Activated CD4-positive, alpha-beta T cell treated with anti-CD3 and anti-CD28 coated beads, Interleukin-2, amount 10 ng/mL, durations not matched to agents 24 days and 14 days (primary cell): Measurements from ENCODE around the gene SHROOM2. TPM values are rescaled to one million over a fixed set of nuclear protein-coding genes. Genes with fewer than 3 reads are reported as not detected.

Experiments used
- DNase-seq: peaks from one replicate; pipeline ENCODE4 v3.0.0; 2022
- H3K27ac Mint-ChIP-seq: one replicate; pipeline ENCODE4 v1.8.0; 2022; ENCODE audit warnings: mild to moderate bottlenecking, mixed read lengths
- H3K27me3 Mint-ChIP-seq: one replicate; pipeline ENCODE4 v1.8.0; 2022; ENCODE audit warnings: mixed read lengths
- H3K36me3 Mint-ChIP-seq: one replicate; pipeline ENCODE4 v1.8.0; 2022; ENCODE audit warnings: low read depth, mild to moderate bottlenecking, mixed read lengths
- H3K4me1 Mint-ChIP-seq: one replicate; pipeline ENCODE4 v1.8.0; 2021; ENCODE audit warnings: mixed read lengths
- H3K4me3 Mint-ChIP-seq: one replicate; pipeline ENCODE4 v1.8.0; 2022; ENCODE audit warnings: mild to moderate bottlenecking, moderate library complexity, mixed read lengths
- H3K9me3 Mint-ChIP-seq: one replicate; pipeline ENCODE4 v1.8.0; 2021; ENCODE audit warnings: mixed read lengths
- intact Hi-C: fragments of 100-400 bp; cut with micrococcal nuclease; formaldehyde crosslinking; loops from one replicate; pipeline ENCODE4 v1.15.1; 2023
- total RNA-seq: library from RNA; stranded (reverse); gene quantifications from 2 replicates; pipeline ENCODE4 v1.2.3, GENCODE V29; 2022

The SHROOM2 gene
- total RNA-seq, 1 donor from 2014 or later = not detected

GRCh38 chrX:9873360-9873759, 87.1 kb downstream of the SHROOM2 start:
- H3K27me3 Mint-ChIP-seq = peaks cover 15% of the 10 kb centered on the region
- no peak overlapping the region for H3K27ac Mint-ChIP-seq
- intact Hi-C loops = no loop called here

GRCh38 chrX:9873952-9874351, 87.7 kb downstream of the SHROOM2 start:
- Mint-ChIP-seq H3K27ac (no peak overlapping the region), H3K36me3 (no peaks in the 10 kb centered on the region), H3K27me3 (peaks cover 15% of the 10 kb centered on the region), H3K4me3 (no peak overlapping the region), H3K4me1 (no peaks in the 10 kb centered on the region), H3K9me3 (no peaks in the 10 kb centered on the region)
- DNase-seq = peak; percentile 74
- intact Hi-C loops = loop anchor here (2.0 kb wide), 1 partner anchor 245 kb away; no protein-coding TSS in a partner anchor

More at GRCh38 chrX:9873360-9873759, 87.1 kb downstream of the SHROOM2 start:
- Mint-ChIP-seq H3K36me3 (no peaks in the 10 kb centered on the region), H3K4me1 (no peaks in the 10 kb centered on the region), H3K9me3 (no peaks in the 10 kb centered on the region), H3K4me3 (no peak overlapping the region)
- no peak for DNase-seq

GRCh38 chrX:9874483-9874882, 88.3 kb downstream of the SHROOM2 start:
- no peaks in the 10 kb centered on the region for H3K36me3 Mint-ChIP-seq
- DNase-seq = no peak
- no peaks in the 10 kb centered on the region for H3K9me3 Mint-ChIP-seq
- peaks cover 12% of the 10 kb centered on the region for H3K27me3 Mint-ChIP-seq
- H3K27ac Mint-ChIP-seq = no peak overlapping the region
- no peak overlapping the region for H3K4me3 Mint-ChIP-seq
- no peaks in the 10 kb centered on the region for H3K4me1 Mint-ChIP-seq
- intact Hi-C loops = loop anchor here (2.0 kb wide), 1 partner anchor 244 kb away; no protein-coding TSS in a partner anchor

GRCh38 chrX:9875801-9876200, 89.6 kb downstream of the SHROOM2 start:
- intact Hi-C loops = loop anchor here (2.0 kb wide), 1 partner anchor 243 kb away; no protein-coding TSS in a partner anchor
- Mint-ChIP-seq H3K36me3 (no peaks in the 10 kb centered on the region), H3K27ac (no peak overlapping the region), H3K4me3 (no peak overlapping the region), H3K9me3 (no peaks in the 10 kb centered on the region), H3K27me3 (peaks cover 12% of the 10 kb centered on the region), H3K4me1 (no peaks in the 10 kb centered on the region)
- DNase-seq = no peak

- no peaks in the 10 kb centered on the region for H3K9me3 Mint-ChIP-seq
- no peak overlapping the region for H3K4me3 Mint-ChIP-seq
- H3K4me1 Mint-ChIP-seq = no peaks in the 10 kb centered on the region
- no peak overlapping the region for H3K27ac Mint-ChIP-seq
- H3K27me3 Mint-ChIP-seq = peaks cover 12% of the 10 kb centered on the region
- intact Hi-C loops = no loop called here
- no peak for DNase-seq
- no peaks in the 10 kb centered on the region for H3K36me3 Mint-ChIP-seq
Observed at GRCh38 chrX:9876201-9876600, 90.0 kb downstream of the SHROOM2 start.

- Mint-ChIP-seq H3K27ac (no peak overlapping the region), H3K27me3 (peaks cover 17% of the 10 kb centered on the region), H3K4me1 (no peaks in the 10 kb centered on the region), H3K36me3 (no peaks in the 10 kb centered on the region), H3K9me3 (no peaks in the 10 kb centered on the region), H3K4me3 (no peak overlapping the region)
- DNase-seq = no peak
- intact Hi-C loops = no loop called here
Observed at GRCh38 chrX:9878146-9878820, 92.1 kb downstream of the SHROOM2 start.

- H3K4me3 Mint-ChIP-seq = no peak overlapping the region
- H3K27ac Mint-ChIP-seq = no peak overlapping the region
- no peak for DNase-seq
- no peaks in the 10 kb centered on the region for H3K4me1 Mint-ChIP-seq
- no peaks in the 10 kb centered on the region for H3K9me3 Mint-ChIP-seq
- H3K27me3 Mint-ChIP-seq = peaks cover 18% of the 10 kb centered on the region
- intact Hi-C loops = no loop called here
- H3K36me3 Mint-ChIP-seq = no peaks in the 10 kb centered on the region
Observed at GRCh38 chrX:9880237-9880636, 94.0 kb downstream of the SHROOM2 start.

- intact Hi-C loops = no loop called here
- Mint-ChIP-seq H3K27me3 (peaks cover 14% of the 10 kb centered on the region), H3K9me3 (no peaks in the 10 kb centered on the region), H3K4me1 (no peaks in the 10 kb centered on the region), H3K27ac (no peak overlapping the region), H3K4me3 (no peak overlapping the region), H3K36me3 (no peaks in the 10 kb centered on the region)
- no peak for DNase-seq
Observed at GRCh38 chrX:9880870-9881269, 94.6 kb downstream of the SHROOM2 start.

- DNase-seq = no peak
- Mint-ChIP-seq H3K9me3 (no peaks in the 10 kb centered on the region), H3K4me3 (no peak overlapping the region), H3K36me3 (no peaks in the 10 kb centered on the region), H3K27ac (no peak overlapping the region), H3K27me3 (peaks cover 12% of the 10 kb centered on the region), H3K4me1 (no peaks in the 10 kb centered on the region)
- intact Hi-C loops = no loop called here
Observed at GRCh38 chrX:9882669-9883446, 96.6 kb downstream of the SHROOM2 start.

GRCh38 chrX:9884031-9884779, 98.0 kb downstream of the SHROOM2 start:
- H3K4me1 Mint-ChIP-seq = no peaks in the 10 kb centered on the region
- intact Hi-C loops = no loop called here
- no peak overlapping the region for H3K27ac Mint-ChIP-seq
- H3K36me3 Mint-ChIP-seq = no peaks in the 10 kb centered on the region
- DNase-seq = no peak
- no peaks in the 10 kb centered on the region for H3K9me3 Mint-ChIP-seq
- H3K4me3 Mint-ChIP-seq = no peak overlapping the region
- peaks cover 12% of the 10 kb centered on the region for H3K27me3 Mint-ChIP-seq

GRCh38 chrX:9885150-9885549, 98.9 kb downstream of the SHROOM2 start:
- no peaks in the 10 kb centered on the region for H3K36me3 Mint-ChIP-seq
- H3K9me3 Mint-ChIP-seq = no peaks in the 10 kb centered on the region
- no peak overlapping the region for H3K27ac Mint-ChIP-seq
- H3K4me3 Mint-ChIP-seq = no peak overlapping the region
- peaks cover 12% of the 10 kb centered on the region for H3K27me3 Mint-ChIP-seq
- H3K4me1 Mint-ChIP-seq = no peaks in the 10 kb centered on the region
- DNase-seq = peak; percentile 79
- intact Hi-C loops = loop anchor here (1.0 to 5.0 kb wide), 2 partner anchors 107 to 234 kb away; no protein-coding TSS in a partner anchor

- no peak for DNase-seq
- Mint-ChIP-seq H3K36me3 (no peaks in the 10 kb centered on the region), H3K9me3 (no peaks in the 10 kb centered on the region), H3K4me3 (no peak overlapping the region), H3K4me1 (no peaks in the 10 kb centered on the region), H3K27ac (no peak overlapping the region), H3K27me3 (peaks cover 8% of the 10 kb centered on the region)
- intact Hi-C loops = loop anchor here (5.0 kb wide), 1 partner anchor 105 kb away; no protein-coding TSS in a partner anchor
Observed at GRCh38 chrX:9887659-9888297, 101.5 kb downstream of the SHROOM2 start.

GRCh38 chrX:9888953-9889470, 102.8 kb downstream of the SHROOM2 start:
- no peak overlapping the region for H3K4me3 Mint-ChIP-seq
- H3K4me1 Mint-ChIP-seq = no peaks in the 10 kb centered on the region
- no peak for DNase-seq
- H3K27ac Mint-ChIP-seq = no peak overlapping the region
- no peaks in the 10 kb centered on the region for H3K36me3 Mint-ChIP-seq
- no peaks in the 10 kb centered on the region for H3K9me3 Mint-ChIP-seq
- intact Hi-C loops = loop anchor here (5.0 kb wide), 1 partner anchor 103 kb away; no protein-coding TSS in a partner anchor
- H3K27me3 Mint-ChIP-seq = peaks cover 6% of the 10 kb centered on the region
